HL-60/S4 (cell line): ENCODE data around the gene MYZAP.
"Not testable (repeated sequence)": the region's sequence is repeated elsewhere in the genome, so short reads cannot be mapped to it uniquely, and the experiment has no call there.

Source experiments
- in situ Hi-C: fragments of 300-500 bp; cut with MboI; formaldehyde crosslinking; loops from 2 replicates; pipeline ENCODE4 v1.14.3; 2022; ENCODE audit warnings: low sequenced_read_pairs

MYZAP gene

GRCh38 chr15:57614241-57614640 is 22.5 kb downstream of the MYZAP start:
- in situ Hi-C loops: no loop called here

GRCh38 chr15:57615951-57616496 is 24.3 kb downstream of the MYZAP start:
- in situ Hi-C loops: not testable (repeated sequence)

- in situ Hi-C loops: no loop called here
Measured at GRCh38 chr15:57618325-57618724, 26.6 kb downstream of the MYZAP start.

- in situ Hi-C loops: no loop called here
Measured at GRCh38 chr15:57619746-57620145, 28.0 kb downstream of the MYZAP start.

- in situ Hi-C loops: no loop called here
Measured at GRCh38 chr15:57624730-57625129, 33.0 kb downstream of the MYZAP start.

- in situ Hi-C loops: no loop called here
Measured at GRCh38 chr15:57625703-57626448, 34.2 kb downstream of the MYZAP start.

GRCh38 chr15:57626713-57627440 is 35.2 kb downstream of the MYZAP start:
- in situ Hi-C loops: no loop called here

GRCh38 chr15:57631386-57632110 is 39.8 kb downstream of the MYZAP start:
- in situ Hi-C loops: no loop called here

- in situ Hi-C loops: no loop called here
Measured at GRCh38 chr15:57634290-57634689, 42.6 kb downstream of the MYZAP start.

- in situ Hi-C loops: no loop called here
Measured at GRCh38 chr15:57635300-57635909, 43.7 kb downstream of the MYZAP start.

GRCh38 chr15:57637846-57638245 is 46.1 kb downstream of the MYZAP start:
- in situ Hi-C loops: no loop called here

GRCh38 chr15:57639306-57639705 is 47.6 kb downstream of the MYZAP start:
- in situ Hi-C loops: no loop called here

- in situ Hi-C loops: no loop called here
Measured at GRCh38 chr15:57640930-57641682, 49.4 kb downstream of the MYZAP start.

GRCh38 chr15:57643826-57644225 is 52.1 kb downstream of the MYZAP start:
- in situ Hi-C loops: no loop called here

GRCh38 chr15:57646087-57646486 is 54.4 kb downstream of the MYZAP start:
- in situ Hi-C loops: no loop called here

GRCh38 chr15:57647071-57647790 is 55.5 kb downstream of the MYZAP start:
- in situ Hi-C loops: no loop called here

- in situ Hi-C loops: no loop called here
Measured at GRCh38 chr15:57647791-57648130, 56.1 kb downstream of the MYZAP start.

GRCh38 chr15:57649138-57649537 is 57.4 kb downstream of the MYZAP start:
- in situ Hi-C loops: no loop called here

GRCh38 chr15:57651445-57651844 is 59.7 kb downstream of the MYZAP start:
- in situ Hi-C loops: no loop called here

GRCh38 chr15:57652481-57652880 is 60.8 kb downstream of the MYZAP start:
- in situ Hi-C loops: no loop called here
